Upper lobe of right lung (tissue), 1 donor: ENCODE results near the gene UBR4. TPM values are rescaled to one million over a fixed set of nuclear protein-coding genes. Genes with fewer than 3 reads are reported as not detected.

Source experiments
- ATAC-seq: fragments of 200-7000 bp; cut with Tn5 transposase; one replicate; pipeline ENCODE4 v1.9.1; 2020; ENCODE audit warnings: mild to moderate bottlenecking, moderate library complexity
- DNase-seq: peaks from one replicate; pipeline ENCODE4 v3.0.0-alpha.2; 2020
- H3K27ac ChIP-seq: fragments of 200-600 bp; one replicate; pipeline ENCODE4 v1.8.0; 2022
- H3K27me3 ChIP-seq: fragments of 200-600 bp; one replicate; pipeline ENCODE4 v1.8.0; 2022; ENCODE audit warnings: mild to moderate bottlenecking
- H3K36me3 ChIP-seq: fragments of 200-600 bp; one replicate; pipeline ENCODE4 v1.8.0; 2022
- H3K4me1 ChIP-seq: fragments of 200-600 bp; one replicate; pipeline ENCODE4 v1.8.0; 2022
- H3K4me3 ChIP-seq: fragments of 200-600 bp; one replicate; pipeline ENCODE4 v1.8.0; 2022; ENCODE audit warnings: mild to moderate bottlenecking
- H3K9me3 ChIP-seq: fragments of 200-600 bp; one replicate; pipeline ENCODE4 v1.8.0; 2022
- CTCF ChIP-seq: fragments of 200-600 bp; IDR thresholded peaks from one replicate; pipeline ENCODE4 v1.8.0; 2022; ENCODE audit warnings: antibody characterized with exemption
- intact Hi-C: fragments of 100-400 bp; cut with DNase I; formaldehyde crosslinking; loops from one replicate; pipeline ENCODE4 v1.11.0; 2022
- total RNA-seq: library from RNA; stranded (reverse); fragmentation: NEBNext Ultra II Directional; extraction: Animal tissue kit (Norgen Biotek cat#: 25700); gene quantifications from one replicate; pipeline ENCODE4 v1.2.1, GENCODE V29; 2021
- donor health status: DM: no; HTN: yes; CAD: no; lungs with severe emphysema.

The UBR4 gene
- total RNA-seq, 1 donor from 2014 or later, result 110 TPM

- ATAC-seq (no peak), DNase-seq (no peak)
- no peak for TF ChIP-seq CTCF
- no peaks in the 10 kb centered on the region for H3K9me3 ChIP-seq
- H3K4me1 ChIP-seq, result no peaks in the 10 kb centered on the region
- no peak overlapping the region for H3K4me3 ChIP-seq
- intact Hi-C loops, result no loop called here
- H3K27me3 ChIP-seq, result no peaks in the 10 kb centered on the region
- peaks cover 100% of the 10 kb centered on the region for H3K36me3 ChIP-seq
- H3K27ac ChIP-seq, result no peak overlapping the region
Observed at GRCh38 chr1:19109545-19109944, 100.5 kb downstream of the UBR4 start.

GRCh38 chr1:19101244-19101643 lies 108.8 kb downstream of the UBR4 start:
- no peak for DNase-seq
- intact Hi-C loops, result no loop called here
- H3K27me3 ChIP-seq, result no peaks in the 10 kb centered on the region
- no peaks in the 10 kb centered on the region for H3K4me1 ChIP-seq
- no peak overlapping the region for H3K4me3 ChIP-seq
- ATAC-seq, result no peak
- H3K36me3 ChIP-seq, result peaks cover 100% of the 10 kb centered on the region
- TF ChIP-seq CTCF, result no peak
- H3K9me3 ChIP-seq, result no peaks in the 10 kb centered on the region
- no peak overlapping the region for H3K27ac ChIP-seq

- Histone ChIP-seq H3K9me3 (no peaks in the 10 kb centered on the region), H3K27me3 (no peaks in the 10 kb centered on the region), H3K36me3 (peaks cover 100% of the 10 kb centered on the region), H3K4me1 (peaks cover 3% of the 10 kb centered on the region), H3K4me3 (no peak overlapping the region), H3K27ac (no peak overlapping the region)
- DNase-seq (no peak), ATAC-seq (no peak)
- intact Hi-C loops, result no loop called here
- no peak for TF ChIP-seq CTCF
Observed at GRCh38 chr1:19100028-19100427, 110.0 kb downstream of the UBR4 start.

GRCh38 chr1:19096990-19097389 lies 113.1 kb downstream of the UBR4 start:
- DNase-seq (no peak), ATAC-seq (no peak)
- intact Hi-C loops, result no loop called here
- peaks cover 100% of the 10 kb centered on the region for H3K36me3 ChIP-seq
- peaks cover 3% of the 10 kb centered on the region for H3K4me1 ChIP-seq
- no peak overlapping the region for H3K4me3 ChIP-seq
- H3K9me3 ChIP-seq, result no peaks in the 10 kb centered on the region
- no peak overlapping the region for H3K27ac ChIP-seq
- TF ChIP-seq CTCF, result no peak
- H3K27me3 ChIP-seq, result no peaks in the 10 kb centered on the region

- DNase-seq (no peak), ATAC-seq (peak; percentile 91)
- intact Hi-C loops, result no loop called here
- no peaks in the 10 kb centered on the region for H3K9me3 ChIP-seq
- no peaks in the 10 kb centered on the region for H3K27me3 ChIP-seq
- H3K27ac ChIP-seq, result no peak overlapping the region
- peak; percentile 50 for TF ChIP-seq CTCF
- H3K36me3 ChIP-seq, result peaks cover 100% of the 10 kb centered on the region
- peaks cover 3% of the 10 kb centered on the region for H3K4me1 ChIP-seq
- no peak overlapping the region for H3K4me3 ChIP-seq
Observed at GRCh38 chr1:19096036-19096833, 113.8 kb downstream of the UBR4 start.
